BLaER1 (cell line): Measurements from ENCODE around the gene CDH23.

Experiments used
- H3K27ac ChIP-seq: shearing (Covaris generic); formaldehyde crosslinking; 2 replicates; pipeline ENCODE4 v1.8.1; 2022
- H3K27me3 ChIP-seq: shearing (Covaris generic); formaldehyde crosslinking; 2 replicates; pipeline ENCODE4 v1.8.1; 2022
- H3K36me3 ChIP-seq: shearing (Covaris generic); formaldehyde crosslinking; 2 replicates; pipeline ENCODE4 v1.8.1; 2022
- H3K4me1 ChIP-seq: shearing (Covaris generic); formaldehyde crosslinking; 2 replicates; pipeline ENCODE4 v1.8.1; 2022
- H3K4me2 ChIP-seq: shearing (Covaris generic); formaldehyde crosslinking; 2 replicates; pipeline ENCODE4 v1.8.1; 2022
- H3K4me3 ChIP-seq: shearing (Covaris generic); formaldehyde crosslinking; 2 replicates; pipeline ENCODE4 v1.8.1; 2022
- H3K9ac ChIP-seq: shearing (Covaris generic); formaldehyde crosslinking; 2 replicates; pipeline ENCODE4 v1.8.1; 2022
- H3K9me3 ChIP-seq: shearing (Covaris generic); formaldehyde crosslinking; 2 replicates; pipeline ENCODE4 v1.8.1; 2022
- H4K20me1 ChIP-seq: shearing (Covaris generic); formaldehyde crosslinking; 2 replicates; pipeline ENCODE4 v1.8.1; 2022
- Cebpa-rat ChIP-seq: shearing (Covaris generic); IDR thresholded peaks from 2 replicates; pipeline ENCODE4 v1.8.1; 2022

The CDH23 gene

DNA sequence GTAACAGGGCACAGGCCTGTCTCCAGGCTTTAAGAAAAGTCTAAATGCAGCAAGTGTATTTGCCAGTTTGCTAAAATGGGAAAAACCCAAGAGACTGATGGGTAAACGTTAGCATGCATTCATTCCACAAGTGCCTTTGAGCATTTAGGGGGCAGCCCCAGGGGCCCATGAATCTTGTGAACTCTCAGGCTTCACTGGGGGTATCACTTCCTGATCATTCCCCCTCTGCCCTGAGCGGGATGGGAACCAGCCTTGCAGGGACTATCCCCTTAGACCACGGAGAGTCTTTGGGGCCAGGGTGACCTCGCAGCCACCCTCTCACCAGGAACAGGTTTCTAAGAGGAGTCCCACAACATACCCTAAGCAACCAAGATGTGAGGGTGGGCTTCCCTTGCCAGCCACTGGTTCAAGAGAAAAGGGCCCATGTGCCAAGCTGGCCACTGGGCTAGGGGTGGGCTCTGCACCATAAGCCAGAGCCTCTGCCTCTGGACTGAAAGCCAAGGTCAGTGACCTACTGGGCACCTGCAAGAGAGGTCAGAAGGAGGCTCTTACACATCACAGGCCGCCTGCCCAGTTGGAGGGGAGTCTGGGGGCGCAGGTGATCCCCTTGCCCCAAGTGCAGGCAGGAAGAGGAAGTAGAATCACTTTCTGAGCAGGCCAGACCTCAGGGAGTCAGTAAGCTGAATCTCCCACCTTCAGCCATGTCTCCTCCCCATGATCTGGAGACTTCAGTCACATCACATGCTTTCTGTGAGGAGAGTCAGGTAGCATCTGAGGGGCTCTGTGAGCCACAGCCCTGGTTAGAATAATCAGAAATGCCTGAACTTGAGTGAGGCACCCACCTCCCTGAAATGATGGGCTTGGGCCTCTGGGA is 247.8 kb downstream of the CDH23 start:
- Histone ChIP-seq H3K9me3 (no peaks in the 10 kb centered on the region), H3K4me3 (0 out of 2 replicates have a peak overlapping the region, but pooled peaks have one; percentile 22), H3K4me1 (peaks cover 100% of the 10 kb centered on the region), H3K9ac (no peak overlapping the region), H3K27ac (peak overlapping the region; percentile 57), H3K4me2 (peak overlapping the region; percentile 93), H4K20me1 (no peaks in the 10 kb centered on the region), H3K27me3 (no peaks in the 10 kb centered on the region), H3K36me3 (no peaks in the 10 kb centered on the region)
- no peak for TF ChIP-seq Cebpa-rat

DNA sequence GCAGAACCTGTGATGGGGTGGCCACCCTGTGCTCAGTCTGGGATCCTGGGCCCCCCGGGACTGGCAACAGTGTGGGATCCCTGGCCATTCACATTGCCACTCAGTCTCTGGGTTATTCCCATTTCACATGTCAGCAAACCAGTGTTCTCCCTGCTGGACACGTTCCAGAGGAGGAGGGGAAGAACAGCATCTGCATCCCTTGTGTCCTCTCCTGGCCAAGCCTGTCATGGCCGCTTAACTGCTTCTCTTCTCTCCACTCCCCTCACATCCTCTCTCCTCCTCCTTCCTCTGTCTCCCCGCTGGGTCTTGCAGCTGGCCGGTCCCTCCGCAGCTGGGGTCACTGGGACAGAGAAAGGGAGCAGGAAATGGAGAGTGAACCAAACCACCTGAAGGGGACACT is 248.5 kb downstream of the CDH23 start:
- no peak for TF ChIP-seq Cebpa-rat
- Histone ChIP-seq H3K27ac (peak overlapping the region; percentile 57), H3K4me1 (peaks cover 98% of the 10 kb centered on the region), H3K4me2 (peak overlapping the region; percentile 93), H3K27me3 (no peaks in the 10 kb centered on the region), H3K9me3 (no peaks in the 10 kb centered on the region), H4K20me1 (no peaks in the 10 kb centered on the region), H3K4me3 (no peak overlapping the region), H3K36me3 (no peaks in the 10 kb centered on the region), H3K9ac (no peak overlapping the region)

DNA sequence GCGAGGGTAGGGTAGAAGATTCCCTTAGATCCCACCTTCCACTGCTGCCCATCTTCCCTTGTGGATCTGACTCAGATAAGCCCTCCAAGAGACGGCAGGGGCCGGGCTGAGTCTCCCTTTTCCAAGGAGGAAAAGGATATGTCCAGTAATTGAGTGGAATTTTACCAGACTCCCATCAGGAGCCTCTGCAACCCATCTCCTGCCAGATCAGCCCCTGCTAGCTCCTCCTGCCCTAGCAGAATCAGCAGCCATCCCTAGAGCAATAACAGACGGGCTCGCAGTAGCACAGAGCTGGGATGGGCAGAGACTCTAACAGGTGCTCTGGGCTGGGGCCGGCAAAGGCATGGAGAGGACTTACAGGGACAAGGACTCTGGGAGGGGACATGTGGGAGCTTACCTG is 249.3 kb downstream of the CDH23 start:
- Histone ChIP-seq H3K27me3 (no peaks in the 10 kb centered on the region), H3K36me3 (no peaks in the 10 kb centered on the region), H3K27ac (no peak overlapping the region), H3K9me3 (no peaks in the 10 kb centered on the region), H3K4me3 (no peak overlapping the region), H3K9ac (no peak overlapping the region), H3K4me2 (peak overlapping the region; percentile 93), H3K4me1 (peaks cover 90% of the 10 kb centered on the region), H4K20me1 (no peaks in the 10 kb centered on the region)
- no peak for TF ChIP-seq Cebpa-rat

DNA sequence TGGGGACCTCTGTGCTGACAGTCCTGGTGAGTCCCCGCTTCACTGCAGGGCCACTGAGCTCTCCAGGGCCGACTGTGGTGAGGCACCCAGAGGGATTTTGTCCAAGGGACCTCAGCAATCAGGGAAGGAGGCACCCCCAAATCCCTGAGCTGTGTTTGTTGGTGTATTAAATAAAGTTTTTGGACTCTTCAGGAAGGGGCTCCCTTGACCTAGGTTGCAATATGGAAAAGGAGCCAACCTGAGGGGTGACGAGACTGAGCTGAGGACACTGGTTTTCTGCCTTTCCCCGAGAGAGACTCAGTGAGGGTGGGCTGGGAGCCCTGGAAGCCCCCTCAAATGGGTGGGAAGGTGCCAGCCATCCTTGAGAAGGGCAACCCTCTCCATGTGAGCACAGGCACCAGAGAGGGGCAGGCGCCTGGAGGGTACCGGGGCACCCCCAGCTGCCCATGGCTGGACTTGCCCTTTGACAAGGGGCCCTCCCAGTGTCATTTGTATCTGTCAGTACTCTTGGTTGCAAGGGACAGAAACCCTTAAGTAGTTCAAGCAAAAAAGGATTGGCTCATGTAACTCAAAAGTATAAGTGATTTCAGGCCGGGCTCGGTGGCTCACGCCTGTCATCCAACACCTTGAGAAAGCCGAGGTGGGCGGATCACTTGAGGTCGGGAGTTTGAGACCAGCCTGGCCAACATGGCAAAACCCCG is 250.0 kb downstream of the CDH23 start:
- Histone ChIP-seq H3K27ac (no peak overlapping the region), H3K9me3 (no peaks in the 10 kb centered on the region), H3K4me1 (peaks cover 84% of the 10 kb centered on the region), H3K36me3 (no peaks in the 10 kb centered on the region), H3K4me3 (no peak overlapping the region), H3K4me2 (peak overlapping the region; percentile 47; the same call in 1 of the 2 replicates), H3K9ac (no peak overlapping the region), H4K20me1 (no peaks in the 10 kb centered on the region), H3K27me3 (no peaks in the 10 kb centered on the region)
- TF ChIP-seq Cebpa-rat, result no peak

DNA sequence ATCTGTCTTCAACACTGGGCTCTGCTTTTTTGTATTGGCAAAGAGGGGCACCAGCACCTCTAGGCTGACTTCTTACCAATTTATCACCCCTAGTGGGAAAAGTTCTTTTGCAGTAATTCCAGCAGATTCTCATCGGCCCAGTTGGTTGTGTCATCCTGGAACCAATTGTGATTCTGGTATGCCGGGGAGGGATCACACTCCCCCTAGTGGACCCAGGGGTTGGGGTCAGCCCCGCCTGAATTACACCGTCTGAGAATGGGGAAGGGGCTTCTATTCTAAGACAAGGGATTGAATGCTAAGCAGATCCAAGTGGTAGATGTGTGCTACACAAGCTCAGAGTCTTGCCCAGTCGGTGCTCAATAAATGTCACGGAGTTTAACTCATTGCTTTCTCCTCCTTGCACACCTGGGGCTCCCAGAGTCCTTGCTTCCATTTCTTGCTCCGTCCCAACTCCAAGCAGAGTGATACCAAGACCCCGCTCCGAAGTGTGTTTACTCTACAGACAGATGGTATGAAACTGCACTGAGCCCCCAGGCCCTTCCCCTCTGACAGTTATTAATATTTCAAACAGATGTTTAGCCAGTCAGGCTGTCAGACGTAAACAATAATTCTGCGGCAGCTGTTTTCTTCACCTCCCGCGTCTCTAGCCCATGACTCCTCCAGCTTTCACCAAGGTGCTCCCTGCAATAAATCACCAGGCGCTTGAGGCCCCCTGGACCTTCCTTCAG is 251.0 kb downstream of the CDH23 start:
- Histone ChIP-seq H4K20me1 (no peaks in the 10 kb centered on the region), H3K9ac (peak overlapping the region; percentile 2; the same call in 1 of the 2 replicates), H3K4me3 (no peak overlapping the region), H3K27ac (peak overlapping the region; percentile 18; the same call in 1 of the 2 replicates), H3K4me2 (peak overlapping the region; percentile 47), H3K4me1 (peaks cover 84% of the 10 kb centered on the region), H3K9me3 (no peaks in the 10 kb centered on the region), H3K36me3 (no peaks in the 10 kb centered on the region), H3K27me3 (no peaks in the 10 kb centered on the region)
- TF ChIP-seq Cebpa-rat, result no peak

DNA sequence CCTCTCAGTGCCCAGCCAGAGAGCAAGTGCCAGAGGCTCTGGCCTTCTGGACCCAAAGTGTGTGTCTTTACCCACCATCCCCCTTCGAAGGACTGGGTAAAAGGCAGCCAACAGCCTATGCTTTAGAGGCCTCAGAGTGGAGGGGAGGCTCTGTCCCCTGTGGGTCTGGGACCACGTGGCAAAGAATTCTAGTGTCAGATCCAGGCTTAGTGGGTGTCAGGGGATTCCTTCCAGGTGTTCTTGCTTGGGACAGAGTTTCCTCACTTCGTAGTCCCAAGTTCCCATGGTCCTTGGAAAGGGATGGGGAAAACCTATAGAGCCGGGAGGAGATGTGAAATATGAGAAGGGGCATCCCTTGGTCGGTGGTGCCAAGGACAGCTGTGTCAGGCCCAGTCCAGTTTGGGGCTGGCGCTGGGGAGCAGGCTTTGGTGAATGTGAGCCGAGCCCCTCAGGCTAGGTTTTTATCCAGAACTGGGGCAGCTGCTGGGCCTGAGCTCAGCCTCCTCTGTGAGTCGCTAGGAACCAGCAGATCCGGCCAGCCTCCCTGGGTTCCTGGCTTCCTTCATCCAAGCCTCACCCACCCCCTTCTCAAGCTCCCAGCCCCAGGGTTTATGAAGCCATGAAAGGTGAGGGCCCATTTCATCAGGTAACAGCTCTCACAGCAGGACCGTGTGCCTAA is 251.7 kb downstream of the CDH23 start:
- Histone ChIP-seq H3K9ac (peak overlapping the region; percentile 2; the same call in 1 of the 2 replicates), H3K4me3 (no peak overlapping the region), H3K27ac (peak overlapping the region; percentile 18; the same call in 1 of the 2 replicates), H3K27me3 (no peaks in the 10 kb centered on the region), H3K4me2 (peak overlapping the region; percentile 47), H4K20me1 (no peaks in the 10 kb centered on the region), H3K9me3 (no peaks in the 10 kb centered on the region), H3K36me3 (no peaks in the 10 kb centered on the region), H3K4me1 (peaks cover 82% of the 10 kb centered on the region)
- TF ChIP-seq Cebpa-rat, result no peak

DNA sequence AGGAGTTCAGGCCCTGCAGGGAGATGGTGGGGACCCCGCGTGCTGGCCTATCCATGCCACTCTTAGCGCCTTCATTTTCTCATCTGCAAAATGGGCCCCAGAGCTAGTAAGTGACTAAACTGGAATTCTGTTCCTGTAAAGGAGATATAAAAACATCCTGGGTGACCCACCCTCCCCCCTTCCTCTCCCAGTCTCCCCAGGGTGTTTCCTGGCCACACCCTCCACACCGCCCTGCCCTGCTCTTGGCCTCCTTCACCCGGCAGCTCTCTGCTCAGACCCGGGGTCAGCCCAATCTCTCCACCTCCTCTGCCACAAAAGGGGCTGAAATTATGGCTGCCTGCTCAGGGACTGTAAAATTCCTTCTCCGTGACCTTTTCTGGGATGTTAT is 252.2 kb downstream of the CDH23 start:
- no peak overlapping the region; the same call in 1 of the 2 replicates for H3K27ac ChIP-seq

DNA sequence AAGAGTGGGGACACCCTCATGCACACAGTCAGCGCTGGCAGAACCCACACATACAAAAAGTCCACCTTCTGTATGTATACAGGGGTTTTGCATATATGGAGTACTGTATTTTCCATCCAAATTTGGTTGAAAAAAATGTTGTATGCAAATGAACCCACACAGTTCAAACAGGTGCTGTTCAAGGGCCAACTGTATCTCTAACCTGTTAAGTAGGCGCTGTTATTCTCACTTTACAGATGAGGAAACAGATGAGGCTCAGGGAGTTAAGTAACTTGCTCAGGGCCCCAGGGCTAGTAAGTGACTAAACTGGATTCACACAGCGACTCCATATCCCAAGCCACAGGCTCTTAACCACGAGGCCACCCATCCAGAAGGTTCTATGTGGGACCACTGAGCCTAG is 252.9 kb downstream of the CDH23 start:
- H3K4me2 ChIP-seq, result peak overlapping the region; percentile 47; the same call in 1 of the 2 replicates
- H3K9me3 ChIP-seq, result no peaks in the 10 kb centered on the region
- H3K9ac ChIP-seq, result no peak overlapping the region
- H3K27me3 ChIP-seq, result no peaks in the 10 kb centered on the region
- no peaks in the 10 kb centered on the region for H4K20me1 ChIP-seq
- H3K4me3 ChIP-seq, result no peak overlapping the region
- H3K36me3 ChIP-seq, result no peaks in the 10 kb centered on the region
- H3K27ac ChIP-seq, result no peak overlapping the region
- H3K4me1 ChIP-seq, result peaks cover 77% of the 10 kb centered on the region
- no peak for TF ChIP-seq Cebpa-rat

More for the DNA sequence above, 252.2 kb downstream of the CDH23 start:
- Histone ChIP-seq H3K9ac (no peak overlapping the region), H3K9me3 (no peaks in the 10 kb centered on the region), H3K36me3 (no peaks in the 10 kb centered on the region), H3K4me1 (peaks cover 82% of the 10 kb centered on the region), H4K20me1 (no peaks in the 10 kb centered on the region), H3K27me3 (no peaks in the 10 kb centered on the region), H3K4me2 (peak overlapping the region; percentile 47; the same call in 1 of the 2 replicates), H3K4me3 (no peak overlapping the region)
- no peak for TF ChIP-seq Cebpa-rat

DNA sequence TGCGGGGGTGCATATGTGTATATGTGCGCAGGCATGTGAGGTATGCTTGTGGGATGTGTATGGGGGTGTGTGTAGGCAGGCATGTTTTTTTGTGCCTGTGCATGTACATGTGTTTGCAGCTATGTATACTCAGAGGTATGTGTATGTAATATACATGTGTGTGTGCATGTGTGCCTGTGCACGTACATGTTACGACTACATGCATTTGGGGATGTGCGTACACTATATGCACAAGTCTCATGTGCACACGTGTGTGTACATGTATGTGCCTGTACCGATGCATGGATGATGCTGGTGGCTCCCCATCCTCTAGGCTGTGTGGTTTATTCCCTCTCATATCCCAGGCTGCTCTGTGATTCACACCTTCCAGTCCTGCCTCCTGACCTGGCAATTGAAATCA is 253.7 kb downstream of the CDH23 start:
- Histone ChIP-seq H3K27ac (no peak overlapping the region), H3K4me1 (peaks cover 75% of the 10 kb centered on the region), H3K36me3 (no peaks in the 10 kb centered on the region), H3K9ac (no peak overlapping the region), H3K9me3 (no peaks in the 10 kb centered on the region), H3K4me3 (no peak overlapping the region), H3K27me3 (no peaks in the 10 kb centered on the region), H3K4me2 (no peak overlapping the region), H4K20me1 (no peaks in the 10 kb centered on the region)
- no peak for TF ChIP-seq Cebpa-rat
